GM12874 (cell line): ENCODE data around the gene SNX20.

Source experiments
- TF ChIP-seq, protein P1 (sequence below): IDR thresholded peaks from 2 replicates; pipeline ENCODE4 v1.5.1; 2011; ENCODE audit warnings: low read depth, mild to moderate bottlenecking, control low read depth, low read length, moderate library complexity; ENCODE audit not compliant: insufficient read depth

SNX20 gene

DNA sequence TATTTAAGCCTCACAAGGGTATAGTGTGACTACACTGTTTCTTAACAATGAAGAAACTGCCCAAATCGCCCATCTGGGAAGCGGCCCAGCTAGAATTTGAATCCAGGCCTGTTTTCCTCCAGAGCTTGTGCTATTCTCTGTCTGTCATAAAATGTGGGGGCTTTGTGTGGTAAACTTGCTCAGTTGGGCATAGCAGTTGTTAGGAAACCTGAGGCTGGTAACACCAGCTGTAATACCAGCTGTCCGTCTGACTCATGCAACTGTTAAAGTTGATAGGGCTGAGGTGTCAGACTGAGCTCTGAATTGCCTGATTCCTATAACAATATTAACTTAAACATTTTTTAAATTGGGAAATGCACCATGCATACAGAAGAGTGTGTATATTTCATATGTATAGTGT, 21.6 kb upstream of the SNX20 start:
- TF ChIP-seq, protein P1, sequence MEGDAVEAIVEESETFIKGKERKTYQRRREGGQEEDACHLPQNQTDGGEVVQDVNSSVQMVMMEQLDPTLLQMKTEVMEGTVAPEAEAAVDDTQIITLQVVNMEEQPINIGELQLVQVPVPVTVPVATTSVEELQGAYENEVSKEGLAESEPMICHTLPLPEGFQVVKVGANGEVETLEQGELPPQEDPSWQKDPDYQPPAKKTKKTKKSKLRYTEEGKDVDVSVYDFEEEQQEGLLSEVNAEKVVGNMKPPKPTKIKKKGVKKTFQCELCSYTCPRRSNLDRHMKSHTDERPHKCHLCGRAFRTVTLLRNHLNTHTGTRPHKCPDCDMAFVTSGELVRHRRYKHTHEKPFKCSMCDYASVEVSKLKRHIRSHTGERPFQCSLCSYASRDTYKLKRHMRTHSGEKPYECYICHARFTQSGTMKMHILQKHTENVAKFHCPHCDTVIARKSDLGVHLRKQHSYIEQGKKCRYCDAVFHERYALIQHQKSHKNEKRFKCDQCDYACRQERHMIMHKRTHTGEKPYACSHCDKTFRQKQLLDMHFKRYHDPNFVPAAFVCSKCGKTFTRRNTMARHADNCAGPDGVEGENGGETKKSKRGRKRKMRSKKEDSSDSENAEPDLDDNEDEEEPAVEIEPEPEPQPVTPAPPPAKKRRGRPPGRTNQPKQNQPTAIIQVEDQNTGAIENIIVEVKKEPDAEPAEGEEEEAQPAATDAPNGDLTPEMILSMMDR, result no peak

DNA sequence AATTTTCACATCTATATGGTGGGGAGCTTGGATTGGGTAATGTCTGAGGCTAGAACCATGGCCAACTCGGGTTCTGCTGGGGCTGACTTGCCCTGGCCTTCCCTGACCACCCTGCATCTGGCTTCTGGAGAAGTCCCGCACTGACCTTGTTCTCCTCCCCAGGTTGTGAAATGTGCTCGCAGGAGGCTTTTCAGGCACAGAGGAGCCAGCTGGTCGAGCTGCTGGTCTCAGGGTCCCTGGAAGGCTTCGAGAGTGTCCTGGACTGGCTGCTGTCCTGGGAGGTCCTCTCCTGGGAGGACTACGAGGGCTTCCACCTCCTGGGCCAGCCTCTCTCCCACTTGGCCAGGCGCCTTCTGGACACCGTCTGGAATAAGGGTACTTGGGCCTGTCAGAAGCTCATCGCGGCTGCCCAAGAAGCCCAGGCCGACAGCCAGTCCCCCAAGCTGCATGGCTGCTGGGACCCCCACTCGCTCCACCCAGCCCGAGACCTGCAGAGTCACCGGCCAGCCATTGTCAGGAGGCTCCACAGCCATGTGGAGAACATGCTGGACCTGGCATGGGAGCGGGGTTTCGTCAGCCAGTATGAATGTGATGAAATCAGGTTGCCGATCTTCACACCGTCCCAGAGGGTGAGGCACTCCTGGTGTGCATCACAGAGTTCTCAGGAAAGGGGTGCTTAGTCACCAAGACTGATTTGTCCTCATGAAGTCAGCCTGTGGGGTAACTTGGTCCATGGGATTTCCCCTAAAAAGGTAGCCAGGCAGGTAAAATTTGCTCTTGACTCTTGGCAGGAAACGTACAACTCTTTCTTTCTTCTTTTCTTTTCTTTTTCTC, 18.4 kb upstream of the SNX20 start:
- TF ChIP-seq, protein P1, result no peak

DNA sequence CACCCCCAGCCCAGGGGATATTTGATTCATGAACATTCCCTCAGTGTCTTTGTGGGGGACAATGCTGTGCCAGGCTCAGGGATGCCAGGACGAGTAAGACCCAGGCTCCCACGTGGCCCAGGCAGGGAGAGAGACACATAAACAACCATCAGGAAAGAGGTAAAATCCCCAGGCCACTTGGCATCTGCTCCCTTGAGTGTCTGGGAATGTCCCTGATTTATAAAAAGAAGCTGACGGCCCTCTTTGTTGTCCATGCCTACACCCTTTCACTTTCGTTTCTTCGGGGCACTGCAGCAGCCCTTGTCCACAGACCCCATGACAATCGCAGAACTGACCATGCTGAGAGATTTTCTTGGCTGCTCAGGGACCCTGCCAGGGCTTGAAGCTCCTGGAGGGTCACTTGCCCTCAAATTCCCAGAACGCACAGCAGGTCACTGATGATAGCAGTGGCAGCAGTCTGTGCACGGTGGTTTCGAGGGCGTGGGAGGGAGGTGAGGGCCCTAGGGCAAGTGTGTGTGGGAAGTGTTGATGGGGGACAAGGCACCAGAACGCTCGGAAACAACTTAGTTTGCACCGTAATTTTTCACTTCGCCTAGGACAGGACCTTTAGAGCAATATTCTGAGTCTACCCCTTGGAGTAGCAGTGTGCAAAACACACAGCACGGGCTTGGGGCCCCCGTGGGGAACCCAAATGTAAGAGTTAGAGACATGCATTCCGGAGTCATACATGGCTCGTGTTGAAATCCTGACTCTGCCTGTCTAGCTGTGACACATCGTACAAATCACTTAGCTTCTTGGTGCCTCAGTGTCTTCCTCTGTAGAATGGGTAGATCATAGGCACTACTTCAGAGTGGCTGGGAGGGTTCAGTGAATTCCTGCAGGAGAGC, 17.0 kb upstream of the SNX20 start:
- TF ChIP-seq, protein P1, result no peak

DNA sequence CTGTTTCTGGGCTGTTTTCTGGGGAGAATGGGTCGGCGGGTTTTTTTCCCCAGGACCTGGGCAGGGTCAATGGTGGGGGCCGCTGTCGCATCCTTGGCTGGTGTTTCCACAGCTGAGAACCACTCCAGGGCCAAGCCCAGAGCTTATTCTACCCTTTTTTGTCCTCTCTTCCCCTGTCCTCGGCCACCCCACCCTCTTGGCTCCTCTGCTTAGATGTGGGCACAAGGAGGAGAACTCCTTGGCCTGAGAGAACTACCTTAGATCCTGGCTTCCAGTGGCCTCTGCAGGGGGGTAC, 16.3 kb upstream of the SNX20 start:
- TF ChIP-seq, protein P1, result no peak

DNA sequence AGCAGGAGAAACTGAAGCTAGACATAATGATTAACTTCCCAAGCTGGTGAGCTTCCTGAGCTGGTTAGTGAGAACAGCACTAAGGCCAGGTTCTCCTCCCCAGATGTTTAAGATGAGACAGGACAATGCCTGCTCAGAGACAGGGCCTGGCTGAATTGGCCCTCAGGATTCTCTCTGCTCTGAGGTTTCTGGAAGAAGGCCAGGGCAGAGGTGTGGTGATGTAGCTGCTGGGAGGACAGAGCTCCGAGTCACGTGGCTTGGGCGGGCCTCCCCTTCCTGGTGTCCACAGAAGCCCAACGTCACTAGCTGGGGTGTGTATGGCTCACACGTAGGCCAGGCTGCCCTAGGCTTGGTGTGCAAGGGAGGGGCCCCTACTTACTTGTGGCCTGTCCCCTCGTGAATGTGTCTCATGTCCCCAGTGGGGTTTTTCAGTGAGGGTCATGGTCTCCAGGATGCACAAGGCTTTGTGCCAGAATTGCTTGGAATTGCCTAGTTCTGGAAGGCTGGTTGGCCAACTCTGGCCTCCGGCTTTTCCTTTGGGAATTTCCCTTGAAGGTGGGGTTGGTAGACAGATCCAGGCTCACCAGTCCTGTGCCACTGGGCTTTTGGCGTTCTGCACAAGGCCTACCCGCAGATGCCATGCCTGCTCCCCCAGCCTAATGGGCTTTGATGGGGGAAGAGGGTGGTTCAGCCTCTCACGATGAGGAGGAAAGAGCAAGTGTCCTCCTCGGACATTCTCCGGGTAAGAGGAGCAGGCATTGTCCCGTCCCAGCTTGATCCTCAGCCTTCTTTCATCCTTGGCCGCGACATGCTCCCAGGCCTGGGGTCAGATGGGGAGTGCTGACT, 15.7 kb upstream of the SNX20 start:
- TF ChIP-seq, protein P1, result no peak

DNA sequence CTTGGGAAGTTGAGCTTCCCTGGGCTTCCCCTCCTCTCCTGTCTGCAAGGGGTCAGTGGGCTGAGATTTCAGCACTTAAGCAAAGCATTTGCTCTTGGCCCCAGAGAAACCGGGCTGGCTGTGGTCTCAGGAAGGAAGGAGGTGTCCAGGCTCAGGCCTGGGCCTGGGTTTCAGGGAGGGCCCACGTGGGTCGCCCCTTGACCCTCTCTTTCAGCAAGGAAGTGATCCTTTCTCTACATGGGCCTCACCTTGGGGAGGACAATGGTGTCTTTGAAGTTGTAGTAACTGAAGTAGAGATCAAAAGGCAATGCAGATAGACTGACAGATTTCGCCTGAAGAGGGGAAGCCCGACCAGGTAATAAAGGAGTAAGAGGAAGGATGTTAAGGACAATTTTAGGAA, 15.0 kb upstream of the SNX20 start:
- TF ChIP-seq, protein P1, result no peak
